HCT116 (cell line): ENCODE data around the gene LPIN1. TPM values are rescaled to one million over a fixed set of nuclear protein-coding genes. Genes with fewer than 3 reads are reported as not detected.

Experiments used
- ATAC-seq: fragments of 200-7000 bp; cut with Tn5 transposase; 2 replicates; pipeline ENCODE4 v1.9.1; 2020; ENCODE audit warnings: mild to moderate bottlenecking, moderate library complexity
- BruUV-seq: library from RNA; stranded (reverse); fragments of 400-500 nt; replicated peaks from 2 replicates; lab custom pipeline; 2021; lab: Mats Ljungman, UMichigan
- CTCF ChIA-PET: fragments of 300-600 bp; sonication (Branson Sonifier 250); formaldehyde crosslinking; loops from one replicate; lab custom pipeline; 2021; ENCODE audit warnings: antibody characterized with exemption; lab: Charles Lee
- POLR2A ChIA-PET: fragments of 300-600, 350-600 bp; sonication (Branson Sonifier 250); formaldehyde crosslinking; loops from one replicate; lab custom pipeline; 2021; ENCODE audit warnings: antibody characterized with exemption; lab: Charles Lee
- RAD21 ChIA-PET, 2 experiments: fragments of 300-600 bp; sonication (Branson Sonifier 250); formaldehyde crosslinking; loops; one replicate each; lab custom pipeline; 2023; ENCODE audit warnings: low total read pairs in 2 of 2; ENCODE audit not compliant: uncharacterized antibody in 2 of 2, unreplicated experiment in 2 of 2, low non-redundant PET in 1 of 2; lab: Charles Lee
- DNase-seq: peaks from one replicate; pipeline ENCODE4 v3.0.0-alpha.2; 2010; ENCODE audit warnings: low read depth, low spot score
- H2AFZ ChIP-seq: fragments of 200-600 bp; shearing (Covaris generic), sonication (generic); 2 replicates; pipeline ENCODE4 v1.6.1; 2017; ENCODE audit warnings: low read depth, mixed run types, mixed read lengths, antibody characterized with exemption, low read length; ENCODE audit not compliant: poor library complexity, severe bottlenecking
- H3K27ac ChIP-seq: 2 replicates; pipeline ENCODE4 v1.5.1; 2012; ENCODE audit warnings: low read depth, low read length
- H3K27me3 ChIP-seq: fragments of 200-600 bp; sonication (generic); 2 replicates; pipeline ENCODE4 v1.6.1; 2016; ENCODE audit warnings: mixed run types, low read length, mixed read lengths; ENCODE audit not compliant: insufficient read depth
- H3K36me3 ChIP-seq, 2 experiments: fragments of 200-500 bp in 1 of 2; fragments of 200-600 bp in 1 of 2; sonication (Bioruptor generic) in 1 of 2; sonication (generic) in 1 of 2; 2 replicates each; pipeline versions ENCODE4 v1.5.1 to v1.6.1; 2014 to 2016; ENCODE audit warnings: low read length in 2 of 2, inconsistent platforms in 1 of 2, mixed read lengths in 1 of 2, mixed run types in 1 of 2; ENCODE audit not compliant: insufficient read depth in 2 of 2, control insufficient read depth in 1 of 2
- H3K4me1 ChIP-seq, 2 experiments: fragments of 200-600 bp in 1 of 2; sonication (generic) in 1 of 2; 2 replicates each; pipeline versions ENCODE4 v1.5.1 to v1.6.1; 2012 to 2017; ENCODE audit warnings: low read length in 2 of 2, inconsistent platforms in 1 of 2, mild to moderate bottlenecking in 1 of 2, mixed read lengths in 1 of 2, mixed run types in 1 of 2, moderate library complexity in 1 of 2; ENCODE audit not compliant: insufficient read depth in 2 of 2, control insufficient read depth in 1 of 2
- H3K4me2 ChIP-seq: fragments of 200-600 bp; sonication (generic); 2 replicates; pipeline ENCODE4 v1.6.1; 2017; ENCODE audit warnings: mixed run types, low read length, mixed read lengths
- H3K4me3 ChIP-seq, 2 experiments: fragments of 200-600 bp in 1 of 2; sonication (generic) in 1 of 2; replicated peaks in 1 of 2; 2 replicates each; pipeline ENCODE4 v1.5.1; 2011 to 2016; ENCODE audit warnings: low read length in 2 of 2, control low read depth in 1 of 2, low read depth in 1 of 2, mild to moderate bottlenecking in 1 of 2, mixed read lengths in 1 of 2, mixed run types in 1 of 2
- H3K79me2 ChIP-seq: fragments of 200-600 bp; sonication (generic); 2 replicates; pipeline ENCODE4 v1.6.1; 2017; ENCODE audit warnings: mild to moderate bottlenecking, mixed run types, low read length, moderate library complexity, mixed read lengths; ENCODE audit not compliant: insufficient read depth
- H3K9ac ChIP-seq: fragments of 200-600 bp; sonication (generic); 2 replicates; pipeline ENCODE4 v1.6.1; 2016; ENCODE audit warnings: low read length, mixed read lengths
- H3K9me2 ChIP-seq: fragments of 200-600 bp; sonication (generic), shearing (Covaris generic); 2 replicates; pipeline ENCODE4 v1.6.1; 2017; ENCODE audit warnings: mixed run types, mild to moderate bottlenecking, moderate library complexity; ENCODE audit not compliant: insufficient read depth
- H3K9me3 ChIP-seq, 2 experiments: fragments of 200-500 bp in 1 of 2; fragments of 200-600 bp in 1 of 2; sonication (Bioruptor generic) in 1 of 2; sonication (generic) in 1 of 2; 2 replicates each; pipeline ENCODE4 v1.6.1; 2014 to 2017; ENCODE audit warnings: low read length in 2 of 2, mixed read lengths in 2 of 2, inconsistent platforms in 1 of 2, low read depth in 1 of 2, mild to moderate bottlenecking in 1 of 2, mixed run types in 1 of 2, moderate library complexity in 1 of 2; ENCODE audit not compliant: control insufficient read depth in 1 of 2, insufficient read depth in 1 of 2
- H4K20me1 ChIP-seq: fragments of 200-600 bp; sonication (generic), shearing (Covaris generic); 2 replicates; pipeline ENCODE4 v1.6.1; 2017; ENCODE audit warnings: mixed run types, mild to moderate bottlenecking, moderate library complexity; ENCODE audit not compliant: insufficient read depth
- CBX3 ChIP-seq: IDR thresholded peaks from 2 replicates; pipeline ENCODE4 v1.6.1; 2012; ENCODE audit warnings: low read depth
- CEBPB ChIP-seq: IDR thresholded peaks from 2 replicates; pipeline ENCODE4 v1.6.1; 2012; ENCODE audit warnings: low read depth
- ELF1 ChIP-seq: IDR thresholded peaks from 2 replicates; pipeline ENCODE4 v1.6.1; 2012; ENCODE audit warnings: low read depth, borderline replicate concordance
- FOSL1 ChIP-seq: IDR thresholded peaks from 2 replicates; pipeline ENCODE4 v1.6.1; 2012; ENCODE audit warnings: low read depth
- JUND ChIP-seq: IDR thresholded peaks from 2 replicates; pipeline ENCODE4 v1.6.1; 2012
- POLR2A ChIP-seq: IDR thresholded peaks from 2 replicates; pipeline ENCODE4 v1.7.0; 2011; ENCODE audit warnings: borderline replicate concordance; ENCODE audit not compliant: insufficient read depth, insufficient read length; ENCODE audit errors: extremely low read depth
- POLR2AphosphoS5 ChIP-seq: IDR thresholded peaks from 2 replicates; pipeline ENCODE4 v1.6.1; 2011; ENCODE audit warnings: mild to moderate bottlenecking, low read depth, low read length, moderate library complexity
- RAD21 ChIP-seq: IDR thresholded peaks from 2 replicates; pipeline ENCODE4 v1.6.1; 2012; ENCODE audit warnings: low read depth, mild to moderate bottlenecking
- TCF7L2 ChIP-seq: IDR thresholded peaks from 2 replicates; pipeline ENCODE4 v1.7.0; 2011; ENCODE audit warnings: borderline replicate concordance, inconsistent platforms; ENCODE audit not compliant: insufficient read depth, insufficient read length; ENCODE audit errors: extremely low read depth
- ZFX ChIP-seq: fragments of 450-650 bp; IDR thresholded peaks from 2 replicates; pipeline ENCODE4 v1.6.1; 2017
- ZNF274 ChIP-seq: fragments of 200-500 bp; sonication (Bioruptor generic); IDR thresholded peaks from 2 replicates; pipeline ENCODE4 v1.6.1; 2014; ENCODE audit warnings: mild to moderate bottlenecking, low read depth, low read length, inconsistent platforms
- intact Hi-C: fragments of 100-400 bp; cut with micrococcal nuclease; formaldehyde crosslinking; loops from 2 replicates; pipeline ENCODE4 v1.10.0; 2022
- total RNA-seq: library from RNA; stranded (reverse); gene quantifications from one replicate; pipeline ENCODE4 v1.2.1, GENCODE V29; 2021; ENCODE audit not compliant: unreplicated experiment
- TF ChIP-seq, protein P1 (sequence below): IDR thresholded peaks from 2 replicates; pipeline ENCODE4 v1.6.1; 2012; ENCODE audit warnings: low read depth
- TF ChIP-seq, protein P2 (sequence below): IDR thresholded peaks from 2 replicates; pipeline ENCODE4 v1.6.1; 2011; ENCODE audit warnings: mild to moderate bottlenecking, low read length, moderate library complexity; ENCODE audit not compliant: insufficient replicate concordance; ENCODE audit errors: extremely low read depth
- TF ChIP-seq, protein P3 (sequence below), 3 experiments: fragments of 200-600 bp in 1 of 3; sonication (generic) in 1 of 3; IDR thresholded peaks in 2 of 3; conservative IDR thresholded peaks in 1 of 3; 2 replicates each; pipeline ENCODE4 v1.5.1; 2012 to 2017; ENCODE audit warnings: low read depth in 2 of 3, low read length in 2 of 3, antibody characterized with exemption in 1 of 3, borderline replicate concordance in 1 of 3, control low read depth in 1 of 3, mild to moderate bottlenecking in 1 of 3, mixed read lengths in 1 of 3, mixed run types in 1 of 3, moderate library complexity in 1 of 3; ENCODE audit not compliant: insufficient read depth in 1 of 3

Gene LPIN1
- total RNA-seq, 1 experiment from 2014 or later = 16.7 TPM

DNA sequence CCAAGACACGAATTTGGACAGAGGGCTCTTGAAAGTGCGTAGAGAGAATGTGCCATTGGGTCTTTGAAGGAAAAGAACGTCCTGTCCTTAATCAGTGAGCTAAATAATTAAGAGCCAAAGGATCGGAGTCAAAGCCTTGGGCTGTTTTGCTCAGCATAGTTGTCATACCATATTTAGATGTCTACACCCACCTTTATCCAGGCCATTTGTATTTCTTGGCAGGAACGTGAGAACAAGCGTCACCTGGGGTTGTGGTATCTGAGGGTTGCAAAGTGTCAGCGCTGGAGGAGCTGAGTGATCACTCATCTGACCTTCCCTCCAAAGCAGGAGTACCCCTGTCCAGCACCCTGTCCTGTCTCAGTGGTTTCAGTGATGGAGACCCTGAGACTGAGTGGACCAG is 4.5 kb downstream of the LPIN1 start (continued):
- TF ChIP-seq, protein P1, sequence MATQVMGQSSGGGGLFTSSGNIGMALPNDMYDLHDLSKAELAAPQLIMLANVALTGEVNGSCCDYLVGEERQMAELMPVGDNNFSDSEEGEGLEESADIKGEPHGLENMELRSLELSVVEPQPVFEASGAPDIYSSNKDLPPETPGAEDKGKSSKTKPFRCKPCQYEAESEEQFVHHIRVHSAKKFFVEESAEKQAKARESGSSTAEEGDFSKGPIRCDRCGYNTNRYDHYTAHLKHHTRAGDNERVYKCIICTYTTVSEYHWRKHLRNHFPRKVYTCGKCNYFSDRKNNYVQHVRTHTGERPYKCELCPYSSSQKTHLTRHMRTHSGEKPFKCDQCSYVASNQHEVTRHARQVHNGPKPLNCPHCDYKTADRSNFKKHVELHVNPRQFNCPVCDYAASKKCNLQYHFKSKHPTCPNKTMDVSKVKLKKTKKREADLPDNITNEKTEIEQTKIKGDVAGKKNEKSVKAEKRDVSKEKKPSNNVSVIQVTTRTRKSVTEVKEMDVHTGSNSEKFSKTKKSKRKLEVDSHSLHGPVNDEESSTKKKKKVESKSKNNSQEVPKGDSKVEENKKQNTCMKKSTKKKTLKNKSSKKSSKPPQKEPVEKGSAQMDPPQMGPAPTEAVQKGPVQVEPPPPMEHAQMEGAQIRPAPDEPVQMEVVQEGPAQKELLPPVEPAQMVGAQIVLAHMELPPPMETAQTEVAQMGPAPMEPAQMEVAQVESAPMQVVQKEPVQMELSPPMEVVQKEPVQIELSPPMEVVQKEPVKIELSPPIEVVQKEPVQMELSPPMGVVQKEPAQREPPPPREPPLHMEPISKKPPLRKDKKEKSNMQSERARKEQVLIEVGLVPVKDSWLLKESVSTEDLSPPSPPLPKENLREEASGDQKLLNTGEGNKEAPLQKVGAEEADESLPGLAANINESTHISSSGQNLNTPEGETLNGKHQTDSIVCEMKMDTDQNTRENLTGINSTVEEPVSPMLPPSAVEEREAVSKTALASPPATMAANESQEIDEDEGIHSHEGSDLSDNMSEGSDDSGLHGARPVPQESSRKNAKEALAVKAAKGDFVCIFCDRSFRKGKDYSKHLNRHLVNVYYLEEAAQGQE = no peak

DNA sequence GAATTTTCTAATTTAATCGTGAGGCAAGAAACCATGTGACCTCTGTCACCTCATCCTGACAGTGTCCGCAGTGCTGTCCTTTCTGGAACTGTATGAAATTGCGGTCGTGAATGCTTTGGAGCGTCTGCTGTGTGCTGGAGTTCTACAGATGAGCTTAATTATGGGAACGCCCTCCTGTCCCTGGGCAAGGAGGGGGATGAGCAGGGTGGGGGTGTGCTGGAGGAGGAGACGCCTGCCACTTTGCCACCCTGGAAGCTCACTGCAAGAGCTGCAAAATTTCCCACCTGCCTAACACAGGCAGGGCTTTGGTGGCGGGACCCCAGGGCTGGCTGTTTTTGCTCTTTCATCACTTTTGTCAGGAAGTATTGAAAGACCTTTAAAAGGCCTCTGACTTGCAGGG is 6.5 kb downstream of the LPIN1 start:
- ATAC-seq = no peak
- no peaks in the 10 kb centered on the region for H3K27me3 ChIP-seq
- peaks cover 14% of the 10 kb centered on the region for H3K79me2 ChIP-seq
- peaks cover 35 to 44% of the 10 kb centered on the region in 2 experiments for H3K4me1 ChIP-seq
- no peaks in the 10 kb centered on the region for H3K36me3 ChIP-seq
- RAD21 ChIA-PET = interaction anchor here in 1 of 2 experiments (0.7 kb wide), 1 partner anchor 10 kb away, joined by 3 read pairs; no protein-coding TSS in a partner anchor
- peak overlapping the region; percentile 66 for H3K4me2 ChIP-seq
- intact Hi-C loops = no loop called here
- H3K27ac ChIP-seq = no peak overlapping the region
- H3K9me3 ChIP-seq = no peaks in the 10 kb centered on the region
- BruUV-seq = no TSS peak
- H3K9ac ChIP-seq = no peak overlapping the region
- H2AFZ ChIP-seq = no peak overlapping the region
- POLR2A ChIA-PET = no interaction called here
- H3K4me3 ChIP-seq = no peak overlapping the region
- CTCF ChIA-PET = interaction anchor here (0.9 to 2.0 kb wide), 6 partner anchors 8 to 65 kb away, joined by 3 to 11 read pairs (median 3); no protein-coding TSS in a partner anchor
- H4K20me1 ChIP-seq = no peaks in the 10 kb centered on the region
- H3K9me2 ChIP-seq = no peaks in the 10 kb centered on the region
- no peak for DNase-seq
- TF ChIP-seq POLR2AphosphoS5 (no peak), JUND (no peak), ZFX (no peak), CEBPB (no peak), TCF7L2 (no peak), CBX3 (no peak), ZNF274 (no peak), RAD21 (no peak), FOSL1 (no peak), POLR2A (no peak), ELF1 (no peak)
- TF ChIP-seq, protein P2, sequence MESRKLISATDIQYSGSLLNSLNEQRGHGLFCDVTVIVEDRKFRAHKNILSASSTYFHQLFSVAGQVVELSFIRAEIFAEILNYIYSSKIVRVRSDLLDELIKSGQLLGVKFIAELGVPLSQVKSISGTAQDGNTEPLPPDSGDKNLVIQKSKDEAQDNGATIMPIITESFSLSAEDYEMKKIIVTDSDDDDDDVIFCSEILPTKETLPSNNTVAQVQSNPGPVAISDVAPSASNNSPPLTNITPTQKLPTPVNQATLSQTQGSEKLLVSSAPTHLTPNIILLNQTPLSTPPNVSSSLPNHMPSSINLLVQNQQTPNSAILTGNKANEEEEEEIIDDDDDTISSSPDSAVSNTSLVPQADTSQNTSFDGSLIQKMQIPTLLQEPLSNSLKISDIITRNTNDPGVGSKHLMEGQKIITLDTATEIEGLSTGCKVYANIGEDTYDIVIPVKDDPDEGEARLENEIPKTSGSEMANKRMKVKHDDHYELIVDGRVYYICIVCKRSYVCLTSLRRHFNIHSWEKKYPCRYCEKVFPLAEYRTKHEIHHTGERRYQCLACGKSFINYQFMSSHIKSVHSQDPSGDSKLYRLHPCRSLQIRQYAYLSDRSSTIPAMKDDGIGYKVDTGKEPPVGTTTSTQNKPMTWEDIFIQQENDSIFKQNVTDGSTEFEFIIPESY = no peak
- TF ChIP-seq, protein P1 = no peak
- TF ChIP-seq, protein P3, sequence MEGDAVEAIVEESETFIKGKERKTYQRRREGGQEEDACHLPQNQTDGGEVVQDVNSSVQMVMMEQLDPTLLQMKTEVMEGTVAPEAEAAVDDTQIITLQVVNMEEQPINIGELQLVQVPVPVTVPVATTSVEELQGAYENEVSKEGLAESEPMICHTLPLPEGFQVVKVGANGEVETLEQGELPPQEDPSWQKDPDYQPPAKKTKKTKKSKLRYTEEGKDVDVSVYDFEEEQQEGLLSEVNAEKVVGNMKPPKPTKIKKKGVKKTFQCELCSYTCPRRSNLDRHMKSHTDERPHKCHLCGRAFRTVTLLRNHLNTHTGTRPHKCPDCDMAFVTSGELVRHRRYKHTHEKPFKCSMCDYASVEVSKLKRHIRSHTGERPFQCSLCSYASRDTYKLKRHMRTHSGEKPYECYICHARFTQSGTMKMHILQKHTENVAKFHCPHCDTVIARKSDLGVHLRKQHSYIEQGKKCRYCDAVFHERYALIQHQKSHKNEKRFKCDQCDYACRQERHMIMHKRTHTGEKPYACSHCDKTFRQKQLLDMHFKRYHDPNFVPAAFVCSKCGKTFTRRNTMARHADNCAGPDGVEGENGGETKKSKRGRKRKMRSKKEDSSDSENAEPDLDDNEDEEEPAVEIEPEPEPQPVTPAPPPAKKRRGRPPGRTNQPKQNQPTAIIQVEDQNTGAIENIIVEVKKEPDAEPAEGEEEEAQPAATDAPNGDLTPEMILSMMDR (IDR thresholded peaks at IDR 0.05 in 2 of 3, conservative IDR thresholded peaks at IDR 0.05 in 1 of 3; ENCODE audit: borderline replicate concordance in 1 of 3, insufficient read depth in 1 of 3, low read depth in 2 of 3, low read length in 2 of 3) = no peak
